HL-60/S4 treated with retinoic acid at 250 ng/mL for 4 days and 3 days (cell line): ENCODE data around the gene HECW1.
"Not testable (repeated sequence)": the region's sequence is repeated elsewhere in the genome, so short reads cannot be mapped to it uniquely, and the experiment has no call there.

ENCODE experiments used
- in situ Hi-C: fragments of 300-500 bp; cut with MboI; formaldehyde crosslinking; loops from 2 replicates; pipeline ENCODE4 v1.7.0; 2022; ENCODE audit warnings: low sequenced_read_pairs

The HECW1 gene

DNA sequence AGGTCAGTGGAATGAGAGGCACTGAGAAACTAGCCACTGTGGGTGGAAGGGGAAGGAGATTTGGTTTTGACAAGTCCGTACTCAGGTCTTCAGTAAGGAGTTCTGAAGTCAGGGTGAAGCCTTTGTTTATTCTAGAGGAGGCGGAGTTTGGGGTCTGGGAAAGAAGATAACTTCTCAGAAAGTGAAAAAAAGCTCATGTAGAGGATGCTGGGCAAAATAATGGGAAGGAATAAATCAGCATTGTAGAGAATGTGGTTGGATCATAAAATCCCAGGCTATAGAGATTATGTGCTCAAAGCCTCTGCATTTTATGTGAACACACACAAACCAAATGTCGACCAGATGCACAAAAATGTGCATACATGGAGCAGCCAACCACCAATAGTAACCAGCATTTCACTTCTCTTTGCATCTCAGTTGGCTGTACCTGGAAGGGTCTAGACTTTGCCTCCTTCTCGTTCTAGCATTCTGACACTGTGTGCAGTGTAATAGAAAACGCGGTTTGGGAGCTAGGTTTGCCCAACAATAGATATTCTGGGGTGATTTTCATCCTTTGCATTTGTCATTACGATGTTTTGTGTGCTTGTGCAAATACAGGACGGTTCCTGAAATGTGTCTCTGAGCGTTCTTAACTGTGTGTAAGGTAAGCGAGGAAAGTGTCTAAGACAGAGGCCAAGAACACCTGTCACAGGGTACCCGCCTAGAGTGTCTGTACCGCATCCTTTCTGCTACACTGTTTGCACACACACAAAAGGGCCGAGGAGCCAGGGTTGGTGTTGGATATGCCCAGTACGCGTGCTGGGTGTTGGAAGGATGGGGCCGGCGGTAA, 603 bp upstream of the HECW1 start:
- in situ Hi-C loops: no loop called here

DNA sequence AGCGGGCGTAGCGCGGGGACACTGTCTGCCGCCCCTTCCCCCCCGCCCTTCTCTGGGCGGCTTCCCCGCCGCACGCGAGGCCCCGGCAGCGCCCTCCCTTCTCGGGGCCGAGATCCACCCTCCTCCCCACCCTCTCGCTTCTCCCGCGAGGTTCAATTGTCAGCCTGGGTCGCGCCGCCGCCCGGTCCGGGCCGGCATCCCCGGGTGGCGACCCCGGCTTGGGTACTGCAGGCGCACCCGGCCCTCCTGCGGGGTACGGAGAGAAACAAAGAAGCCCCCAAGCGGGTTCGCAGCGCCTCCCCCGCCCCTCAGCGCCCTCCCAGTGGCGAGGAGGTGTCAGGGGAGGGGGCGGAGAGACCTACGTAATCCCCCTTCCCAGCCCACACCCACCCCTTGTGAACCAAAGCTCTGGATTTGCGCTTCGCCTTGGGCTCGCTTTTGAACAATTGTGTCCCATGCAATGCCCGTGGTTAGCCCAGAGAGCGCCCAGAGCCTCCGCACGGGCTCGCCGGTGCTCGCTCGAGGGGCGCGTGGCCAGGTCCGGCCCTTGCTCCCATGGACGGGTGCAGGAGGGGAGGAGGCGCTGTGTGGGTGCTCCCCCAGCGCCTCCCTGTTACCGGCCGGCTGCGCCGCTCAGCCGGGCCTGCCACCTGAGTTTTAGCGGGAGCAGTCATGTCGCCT, 634 bp downstream of the HECW1 start:
- in situ Hi-C loops: no loop called here

DNA sequence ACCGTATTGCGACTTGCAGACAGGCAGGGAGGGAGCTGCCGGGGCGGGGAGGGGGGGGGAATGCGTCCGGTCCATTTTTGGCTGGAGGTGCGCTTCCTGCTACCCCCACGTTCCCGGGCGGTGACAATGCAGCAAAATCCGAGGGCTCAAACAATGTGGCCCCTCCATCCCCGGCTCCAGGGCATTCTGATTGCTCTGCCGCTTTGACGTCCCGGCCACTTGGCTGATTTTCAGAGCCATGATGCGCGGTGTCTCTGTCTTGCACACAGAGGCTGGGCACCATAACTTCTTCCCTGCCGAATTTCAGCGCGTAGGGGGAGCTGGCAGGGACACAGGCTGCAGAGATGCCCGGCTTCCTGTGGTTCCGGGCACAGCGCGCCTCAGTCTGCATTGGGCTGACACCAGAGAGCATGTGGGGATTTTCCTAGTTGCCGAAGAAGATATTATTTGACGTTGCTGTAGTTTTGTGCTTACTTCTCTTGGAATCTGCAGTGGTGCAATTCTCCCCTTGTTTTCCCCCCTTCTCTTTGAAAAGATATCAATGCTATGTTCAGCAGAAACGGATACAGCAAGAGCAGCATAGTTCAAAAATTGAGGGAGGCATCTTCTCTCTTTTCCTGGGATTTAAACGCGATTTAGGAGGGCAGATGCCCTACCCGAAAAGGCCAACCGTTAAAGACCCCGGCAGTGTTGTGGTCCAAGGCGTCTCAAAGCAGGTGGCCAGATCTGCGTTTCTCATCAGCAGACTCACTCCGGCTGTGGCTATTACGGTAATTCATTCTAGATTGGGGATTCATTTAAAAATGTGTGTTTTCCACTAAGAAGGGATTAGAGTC, 1.4 kb downstream of the HECW1 start:
- in situ Hi-C loops: no loop called here

DNA sequence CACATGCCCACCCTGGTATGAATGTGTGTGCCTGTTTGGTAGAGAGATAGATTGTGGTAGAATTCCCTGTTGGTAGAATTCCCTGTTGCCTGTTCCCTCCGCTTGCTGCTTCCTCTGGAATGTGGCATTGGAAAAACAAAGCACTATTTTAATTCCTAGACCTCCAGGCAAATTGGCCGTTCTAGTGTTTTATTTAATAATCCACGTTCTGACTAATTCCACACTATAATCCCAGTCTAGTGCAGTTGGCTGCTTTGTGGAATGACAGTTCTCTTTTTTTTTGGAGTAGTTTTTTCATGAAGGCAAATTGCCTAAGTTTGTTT, 2.0 kb downstream of the HECW1 start:
- in situ Hi-C loops: no loop called here

DNA sequence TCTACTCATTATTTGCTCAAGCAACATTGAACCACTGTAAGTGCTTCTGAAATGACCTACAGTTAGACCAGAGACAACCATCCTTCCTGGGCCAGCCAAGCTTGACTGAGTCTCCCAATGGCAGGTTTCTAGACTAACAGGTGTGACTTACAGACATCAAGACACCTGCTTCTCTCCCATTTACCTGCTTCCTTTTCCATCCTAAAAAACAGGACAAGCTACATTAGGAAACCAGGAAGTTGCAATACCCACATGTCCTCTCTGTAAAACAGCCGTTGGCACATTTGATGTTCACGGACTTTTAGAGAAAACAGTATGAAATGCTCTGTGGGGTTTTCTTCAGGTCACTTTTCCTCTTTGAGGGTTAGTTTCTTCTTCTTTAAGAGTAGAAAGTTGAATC, 4.0 kb downstream of the HECW1 start:
- in situ Hi-C loops: no loop called here

DNA sequence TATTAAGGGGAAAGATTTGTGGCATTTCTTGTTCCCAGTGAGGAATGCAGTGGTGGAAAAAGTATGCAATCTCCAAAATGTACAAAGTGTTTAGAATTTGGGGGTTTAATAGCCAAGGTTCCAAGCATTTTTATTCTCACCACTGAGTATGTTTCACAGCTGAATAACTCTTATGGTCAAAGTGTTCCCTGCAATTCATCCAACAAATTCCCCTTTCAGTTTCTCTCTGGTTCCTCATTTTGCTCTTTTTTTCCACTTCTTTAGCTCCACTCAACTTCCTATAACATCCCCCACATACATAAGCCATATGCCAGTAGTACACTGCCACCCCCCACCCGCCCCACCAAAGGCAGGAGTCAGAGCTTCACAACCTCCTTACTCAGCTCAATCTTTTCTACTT, 4.6 kb downstream of the HECW1 start:
- in situ Hi-C loops: no loop called here

DNA sequence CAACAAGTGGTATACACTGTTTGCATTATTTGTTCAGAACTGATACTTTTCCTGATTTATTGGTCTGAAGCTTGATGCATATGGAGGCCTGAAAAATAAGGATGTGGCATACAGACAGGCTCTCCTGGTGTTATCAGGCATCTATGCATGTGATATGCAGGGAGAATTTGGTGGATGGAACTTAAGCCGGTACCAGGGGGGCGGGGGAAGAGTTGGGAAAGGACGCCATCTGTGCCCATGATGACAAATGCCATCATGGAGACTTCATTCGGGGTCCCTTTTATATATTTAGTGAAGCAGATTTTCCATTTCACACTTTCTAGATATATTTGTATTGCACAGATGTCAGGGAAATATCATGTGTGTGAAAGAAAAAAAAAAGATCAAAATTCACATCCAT, 5.4 kb downstream of the HECW1 start:
- in situ Hi-C loops: no loop called here

DNA sequence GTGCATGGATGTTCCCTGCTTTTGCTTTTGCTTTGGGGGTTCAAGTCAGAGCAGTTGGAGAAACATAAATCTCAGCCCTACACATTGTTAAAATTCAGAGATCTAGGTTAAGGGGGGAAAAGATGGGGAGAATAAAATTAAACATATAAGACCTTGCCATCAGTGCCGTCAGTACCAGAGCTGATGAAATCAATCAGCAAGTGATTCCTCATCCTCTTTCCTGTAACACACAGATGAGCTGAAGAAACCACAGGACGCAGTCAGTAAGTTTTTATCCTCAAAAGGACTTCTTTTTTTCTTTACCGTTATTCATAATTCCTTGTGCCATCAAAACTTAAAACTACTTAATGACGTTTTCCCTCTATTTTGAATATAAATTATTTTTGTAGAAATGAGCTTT, 5.9 kb downstream of the HECW1 start:
- in situ Hi-C loops: no loop called here

DNA sequence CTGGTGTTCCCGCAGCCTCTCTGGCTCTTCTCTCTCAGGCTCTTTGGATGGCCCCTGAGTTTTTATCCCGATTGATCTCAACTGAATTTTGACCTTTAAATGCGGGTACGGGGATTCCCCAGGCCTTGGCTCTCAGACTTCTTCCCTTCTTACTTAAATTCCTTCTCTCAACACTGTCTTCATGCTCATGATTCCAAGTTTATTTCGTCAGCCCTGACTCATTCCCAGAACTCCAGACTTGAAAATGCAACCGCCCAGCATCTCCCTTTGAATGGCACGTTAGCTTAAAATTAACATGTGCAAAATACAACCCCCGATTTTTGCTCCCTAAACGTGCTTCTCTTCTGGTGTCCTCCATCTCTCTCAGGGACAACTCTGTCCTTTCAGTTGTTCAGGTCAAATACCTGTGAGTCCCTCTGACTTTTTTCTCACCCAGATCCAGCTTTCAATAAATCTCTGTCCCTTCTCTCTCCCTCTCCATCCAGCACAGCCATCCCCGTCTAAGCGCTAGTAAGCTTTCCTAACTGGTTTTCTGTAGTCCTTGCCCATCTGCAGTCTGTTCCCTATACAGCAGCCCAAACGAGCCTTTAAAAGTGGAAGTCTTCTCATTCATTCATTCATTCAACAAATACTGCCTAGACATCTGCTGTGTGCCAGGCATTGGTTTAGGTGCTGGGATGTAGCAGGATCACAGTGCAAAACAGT, 7.1 kb downstream of the HECW1 start:
- in situ Hi-C loops: no loop called here

DNA sequence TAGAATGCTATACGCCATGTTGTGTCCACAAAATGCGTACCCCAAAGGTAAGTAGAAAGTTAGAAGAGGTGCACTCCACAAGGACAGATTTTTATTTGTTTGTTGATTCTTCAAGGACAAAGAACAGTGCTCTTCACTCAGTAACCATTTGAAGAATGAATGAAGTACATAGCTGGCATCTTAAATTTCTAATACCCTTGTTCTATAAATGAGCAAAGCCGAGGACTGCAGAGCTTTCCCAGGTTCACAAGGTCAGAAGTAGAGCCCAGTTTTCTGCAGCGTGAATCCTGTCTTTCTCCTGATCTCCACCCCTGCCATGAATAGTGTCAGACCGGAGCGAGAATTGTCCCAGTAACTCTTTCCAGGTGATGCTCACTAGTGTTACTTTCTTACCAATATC, 9.5 kb downstream of the HECW1 start:
- in situ Hi-C loops: no loop called here

DNA sequence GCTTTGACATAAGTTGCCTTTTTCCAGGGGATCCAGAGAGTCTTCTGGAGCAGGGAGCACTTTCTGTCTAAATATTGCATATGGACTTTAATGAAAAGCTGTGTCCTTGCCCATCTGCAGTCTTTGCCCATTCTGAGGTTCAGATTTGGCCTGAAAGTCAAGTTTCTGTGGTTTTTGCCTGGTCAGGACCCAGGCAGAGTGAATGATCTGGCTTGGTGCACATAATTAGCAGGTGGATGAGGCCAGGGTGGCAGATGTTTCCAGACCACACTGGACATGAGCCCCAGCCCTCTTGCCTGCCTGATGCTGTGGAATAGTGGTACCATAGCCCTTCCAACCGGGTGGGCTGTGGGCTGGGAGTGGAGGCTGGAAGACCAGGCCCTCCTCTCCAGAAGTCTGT, 11.0 kb downstream of the HECW1 start:
- in situ Hi-C loops: no loop called here

DNA sequence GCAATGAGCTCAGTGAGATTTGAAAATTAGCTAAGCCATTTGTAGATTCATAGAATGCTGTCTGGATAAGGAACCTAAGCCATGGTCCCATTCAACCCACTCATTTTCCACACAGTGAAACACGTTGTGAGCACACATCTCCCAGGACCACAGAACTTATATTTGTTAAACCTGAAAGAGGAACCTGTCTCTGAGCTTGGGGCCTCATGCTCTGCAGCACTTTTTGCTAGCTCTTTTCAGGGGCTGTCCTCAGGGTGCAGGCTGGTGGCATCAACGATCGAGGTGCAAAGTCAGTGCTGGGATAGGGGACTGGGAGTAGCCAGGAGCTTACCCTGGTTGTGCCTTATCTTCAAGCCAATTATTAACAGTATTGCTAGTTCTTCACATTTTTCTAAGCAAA, 11.9 kb downstream of the HECW1 start:
- in situ Hi-C loops: no loop called here

DNA sequence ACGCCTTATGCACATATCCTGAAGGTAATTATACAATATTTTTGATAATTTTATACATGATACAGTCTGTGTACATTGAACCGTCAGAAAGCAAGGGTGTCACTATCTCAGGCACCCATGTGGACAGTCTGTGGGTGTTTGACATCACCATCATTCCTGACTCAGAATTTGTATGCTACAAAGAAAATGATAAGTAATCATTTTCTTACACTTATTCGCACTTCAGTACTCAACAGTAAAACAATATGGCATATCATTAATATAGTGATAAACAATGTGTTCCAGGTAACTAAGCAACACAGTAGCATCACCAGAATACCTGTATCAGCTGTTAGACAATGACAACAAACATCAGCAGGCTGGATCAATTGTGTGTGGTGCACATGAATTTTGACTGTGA, 17.9 kb downstream of the HECW1 start:
- in situ Hi-C loops: no loop called here

DNA sequence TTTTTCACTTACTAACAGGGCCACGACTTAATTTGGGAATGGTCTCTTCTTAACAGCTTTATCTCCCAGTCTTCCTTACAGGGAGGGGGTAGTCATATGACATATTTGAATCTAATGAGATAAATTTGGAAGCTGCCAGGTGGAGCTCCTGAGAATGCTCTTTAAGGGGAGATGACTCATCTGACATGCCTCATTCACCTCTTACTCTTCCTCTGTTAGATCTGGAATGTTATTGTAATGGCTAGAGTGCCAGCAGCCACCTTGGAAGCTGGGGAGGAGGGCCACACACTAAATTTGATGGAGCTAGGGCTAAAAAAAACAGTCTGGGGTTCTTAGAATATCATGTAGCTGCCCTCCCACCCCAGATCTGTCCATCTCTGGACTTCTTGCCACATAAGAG, 22.7 kb downstream of the HECW1 start:
- in situ Hi-C loops: no loop called here

DNA sequence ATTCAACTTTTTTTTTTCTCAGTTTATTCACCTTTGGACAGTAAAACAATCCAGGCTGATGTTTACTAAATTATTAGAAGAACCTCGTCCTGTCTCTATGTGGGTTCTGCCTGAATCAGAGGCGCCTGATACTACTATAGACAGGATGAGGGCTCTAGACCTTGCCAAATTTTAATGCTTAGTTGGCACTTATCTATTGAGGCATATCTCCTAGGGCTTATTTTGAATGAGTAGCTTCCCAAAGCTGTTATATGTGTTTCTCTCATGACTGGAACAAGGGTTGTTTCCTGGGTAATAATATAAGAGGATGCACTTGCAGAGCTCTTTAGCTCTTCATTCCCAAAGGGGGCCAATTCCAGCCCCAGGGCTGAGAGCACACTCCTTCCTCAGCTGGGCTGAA, 23.6 kb downstream of the HECW1 start:
- in situ Hi-C loops: no loop called here

DNA sequence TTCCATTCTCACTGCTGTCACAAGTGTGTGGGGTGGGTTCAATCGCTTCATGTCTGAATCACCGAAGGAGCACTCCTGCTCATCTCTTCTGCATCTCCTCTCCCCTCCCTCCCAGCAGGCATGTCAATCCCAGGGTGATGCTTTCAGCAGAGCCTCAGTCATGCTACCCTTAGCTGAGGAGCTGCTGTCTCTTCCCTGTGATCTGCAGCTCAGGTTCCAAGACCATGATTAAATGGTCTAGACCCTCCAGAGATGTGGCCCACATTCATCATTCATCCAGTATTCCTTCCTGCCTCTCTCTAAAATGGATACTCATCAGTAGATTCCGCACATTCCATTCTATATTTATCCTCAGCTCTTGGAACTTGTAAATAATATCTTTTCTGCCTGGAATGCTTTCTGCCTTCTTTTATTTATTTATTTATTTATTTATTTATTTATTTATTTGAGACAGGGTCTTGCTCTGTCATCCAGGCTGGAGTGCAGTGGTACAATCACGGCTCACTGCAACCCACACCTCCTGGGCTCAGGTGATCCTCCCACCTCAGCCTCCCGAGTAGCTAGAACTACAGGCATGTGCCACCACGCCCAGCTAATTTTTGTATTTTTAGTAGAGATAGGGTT, 24.8 kb downstream of the HECW1 start:
- in situ Hi-C loops: not testable (repeated sequence)

DNA sequence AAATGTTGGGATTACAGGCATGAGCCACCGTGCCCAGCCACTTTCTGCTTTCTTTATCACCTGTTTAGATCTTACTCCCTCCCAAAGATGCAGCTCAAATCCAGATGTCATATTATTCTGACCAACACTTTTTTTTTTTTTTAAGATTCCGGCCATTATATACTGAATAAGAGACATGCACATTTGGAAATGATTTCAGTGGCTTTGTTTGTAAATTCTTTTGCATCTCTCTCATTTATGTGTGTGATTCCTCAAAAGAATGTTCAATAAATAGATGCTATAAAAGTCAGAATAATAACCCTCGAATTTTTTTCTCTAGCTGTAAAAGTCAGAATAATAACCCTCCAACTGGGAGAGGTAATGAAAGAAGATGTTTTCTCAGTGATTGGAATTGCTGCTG, 25.4 kb downstream of the HECW1 start:
- in situ Hi-C loops: no loop called here

DNA sequence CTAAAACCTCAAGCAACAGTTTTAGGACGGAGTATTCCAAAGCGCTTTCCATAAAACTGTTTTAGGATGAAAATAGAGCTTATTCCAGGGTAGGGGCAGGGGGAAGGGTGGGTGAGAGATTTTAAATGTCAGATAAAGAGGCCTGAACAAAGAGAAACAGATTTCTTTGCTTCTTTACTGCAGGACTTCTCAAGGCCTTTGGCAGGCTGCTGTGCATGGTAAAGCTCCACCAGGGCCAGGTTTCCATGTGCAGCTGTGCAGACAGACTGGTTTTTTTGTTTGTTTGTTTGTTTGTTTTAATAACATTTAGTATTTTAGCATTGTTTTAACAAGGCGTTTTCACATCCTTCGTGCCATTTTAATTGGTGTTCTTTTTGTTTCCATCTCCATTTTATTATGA, 26.3 kb downstream of the HECW1 start:
- in situ Hi-C loops: no loop called here

DNA sequence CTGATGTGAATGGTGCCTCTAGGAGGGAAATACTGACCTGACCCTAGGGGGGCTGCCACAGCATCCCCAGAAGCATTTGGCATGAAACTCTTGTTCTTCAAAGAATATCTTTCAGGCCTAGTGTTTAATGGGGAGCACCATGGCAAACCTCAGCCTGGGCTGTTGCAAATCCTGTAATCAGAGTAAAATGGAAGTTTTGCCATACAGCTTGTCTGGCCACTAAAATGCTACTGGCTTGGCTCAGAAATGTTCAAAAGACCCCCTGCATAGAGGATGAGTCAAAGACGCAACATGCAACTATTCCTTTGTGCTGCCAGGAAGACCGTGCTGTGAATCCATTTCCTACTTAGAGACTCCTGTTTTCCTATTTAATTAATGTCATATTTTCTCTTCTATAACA, 26.7 kb downstream of the HECW1 start:
- in situ Hi-C loops: no loop called here

DNA sequence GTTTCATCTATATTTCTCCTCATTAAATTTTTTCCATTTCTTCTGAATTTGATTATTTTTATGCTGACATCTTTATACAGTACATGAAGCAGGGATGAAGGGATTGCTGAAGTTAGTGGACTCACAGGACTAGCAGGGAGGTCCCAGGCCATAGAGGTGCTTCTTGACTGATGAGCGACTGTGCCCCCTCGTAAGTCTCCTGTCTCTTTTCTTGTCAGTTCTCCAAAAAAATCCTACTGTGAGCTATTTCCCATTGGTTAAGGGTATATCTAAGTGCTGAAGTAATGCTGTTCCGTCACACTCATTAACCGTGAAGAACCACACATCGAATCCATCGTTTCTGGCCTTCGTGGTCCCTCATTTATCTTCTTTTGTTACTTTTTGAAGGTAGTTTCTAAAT, 27.7 kb downstream of the HECW1 start:
- in situ Hi-C loops: no loop called here

DNA sequence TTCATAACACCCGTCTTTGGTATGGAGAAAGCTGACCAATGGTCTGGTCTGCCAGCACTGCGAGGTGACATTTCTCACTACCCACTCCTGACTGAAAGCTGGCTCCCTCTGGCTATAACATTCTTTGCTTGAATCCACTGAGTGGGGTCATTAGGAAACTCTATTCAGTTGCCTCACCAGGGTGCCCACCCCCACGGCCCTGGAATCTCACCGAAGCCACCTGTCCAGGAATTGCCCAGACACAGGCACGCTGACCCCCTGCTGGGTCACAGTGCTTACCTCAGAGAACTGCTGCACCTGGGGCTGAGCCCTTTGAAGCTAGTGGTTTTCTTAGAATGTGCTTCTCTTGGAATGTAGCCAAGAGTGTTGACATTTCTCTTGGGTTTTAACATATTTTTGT, 28.6 kb downstream of the HECW1 start:
- in situ Hi-C loops: no loop called here
